SU-DHL-6 (cell line): Measurements from ENCODE around the gene BRSK2.

Source experiments
- EZH2phosphoT487 ChIP-seq: fragments of 200-600 bp; sonication (generic), shearing (Covaris generic); conservative IDR thresholded peaks from 2 replicates; pipeline ENCODE4 v1.6.1; 2018; ENCODE audit warnings: mild to moderate bottlenecking, antibody characterized with exemption, low read length, moderate library complexity, mixed read lengths
- TF ChIP-seq, protein P1 (sequence below): fragments of 200-600 bp; sonication (generic); IDR thresholded peaks from one replicate; pipeline ENCODE4 v1.5.1; 2017; ENCODE audit warnings: antibody characterized with exemption, mild to moderate bottlenecking, low read length, moderate library complexity; ENCODE audit not compliant: insufficient read depth, poor library complexity, severe bottlenecking

GRCh38 chr11:1425006-1425405 is 35.3 kb downstream of the BRSK2 start:
- TF ChIP-seq, protein P1, sequence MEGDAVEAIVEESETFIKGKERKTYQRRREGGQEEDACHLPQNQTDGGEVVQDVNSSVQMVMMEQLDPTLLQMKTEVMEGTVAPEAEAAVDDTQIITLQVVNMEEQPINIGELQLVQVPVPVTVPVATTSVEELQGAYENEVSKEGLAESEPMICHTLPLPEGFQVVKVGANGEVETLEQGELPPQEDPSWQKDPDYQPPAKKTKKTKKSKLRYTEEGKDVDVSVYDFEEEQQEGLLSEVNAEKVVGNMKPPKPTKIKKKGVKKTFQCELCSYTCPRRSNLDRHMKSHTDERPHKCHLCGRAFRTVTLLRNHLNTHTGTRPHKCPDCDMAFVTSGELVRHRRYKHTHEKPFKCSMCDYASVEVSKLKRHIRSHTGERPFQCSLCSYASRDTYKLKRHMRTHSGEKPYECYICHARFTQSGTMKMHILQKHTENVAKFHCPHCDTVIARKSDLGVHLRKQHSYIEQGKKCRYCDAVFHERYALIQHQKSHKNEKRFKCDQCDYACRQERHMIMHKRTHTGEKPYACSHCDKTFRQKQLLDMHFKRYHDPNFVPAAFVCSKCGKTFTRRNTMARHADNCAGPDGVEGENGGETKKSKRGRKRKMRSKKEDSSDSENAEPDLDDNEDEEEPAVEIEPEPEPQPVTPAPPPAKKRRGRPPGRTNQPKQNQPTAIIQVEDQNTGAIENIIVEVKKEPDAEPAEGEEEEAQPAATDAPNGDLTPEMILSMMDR: no peak
- TF ChIP-seq EZH2phosphoT487: no peak
